Measurements from ENCODE around the gene RYR2.

RYR2 gene

DNA sequence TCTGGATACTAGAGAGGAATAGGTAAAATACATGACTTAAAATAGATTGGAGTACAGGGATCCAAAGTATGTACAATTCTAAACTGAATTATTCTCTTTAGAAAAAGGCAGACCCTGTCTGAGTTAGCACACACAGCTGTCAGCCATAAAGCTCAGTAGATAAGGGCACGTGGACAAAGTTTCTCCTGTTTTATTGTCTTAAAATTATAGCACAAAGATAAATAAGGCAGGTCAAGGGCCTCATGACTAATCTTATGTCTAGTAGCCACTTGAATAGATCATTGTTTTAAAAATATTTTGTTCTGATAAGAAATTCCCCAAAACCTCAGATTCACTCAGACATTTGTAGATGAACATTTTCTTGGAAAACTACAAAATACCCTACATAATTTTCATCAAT lies 643.6 kb downstream of the RYR2 start:
- DNase-seq (ENCODE audit: extremely low spot score): no peak
- CTCF ChIA-PET: interaction anchor here (1.2 kb wide), 1 partner anchor 13 kb away, joined by 3 read pairs; no protein-coding TSS in a partner anchor
- POLR2A ChIA-PET: no interaction called here
- TF ChIP-seq, protein P1, sequence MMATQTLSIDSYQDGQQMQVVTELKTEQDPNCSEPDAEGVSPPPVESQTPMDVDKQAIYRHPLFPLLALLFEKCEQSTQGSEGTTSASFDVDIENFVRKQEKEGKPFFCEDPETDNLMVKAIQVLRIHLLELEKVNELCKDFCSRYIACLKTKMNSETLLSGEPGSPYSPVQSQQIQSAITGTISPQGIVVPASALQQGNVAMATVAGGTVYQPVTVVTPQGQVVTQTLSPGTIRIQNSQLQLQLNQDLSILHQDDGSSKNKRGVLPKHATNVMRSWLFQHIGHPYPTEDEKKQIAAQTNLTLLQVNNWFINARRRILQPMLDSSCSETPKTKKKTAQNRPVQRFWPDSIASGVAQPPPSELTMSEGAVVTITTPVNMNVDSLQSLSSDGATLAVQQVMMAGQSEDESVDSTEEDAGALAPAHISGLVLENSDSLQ (IDR thresholded peaks at IDR 0.05): no peak
- TF ChIP-seq NFRKB (IDR thresholded peaks at IDR 0.05) (no peak), HDGF (IDR thresholded peaks at IDR 0.05; ENCODE audit: borderline replicate concordance) (no peak), SUZ12 (IDR thresholded peaks at IDR 0.05) (no peak), FOXM1 (IDR thresholded peaks at IDR 0.05; ENCODE audit: borderline replicate concordance) (no peak), FOXK2 (IDR thresholded peaks at IDR 0.05) (no peak), CTBP1 (IDR thresholded peaks at IDR 0.05; ENCODE audit: borderline replicate concordance) (no peak), ZNF384 (IDR thresholded peaks at IDR 0.05) (no peak)

DNA sequence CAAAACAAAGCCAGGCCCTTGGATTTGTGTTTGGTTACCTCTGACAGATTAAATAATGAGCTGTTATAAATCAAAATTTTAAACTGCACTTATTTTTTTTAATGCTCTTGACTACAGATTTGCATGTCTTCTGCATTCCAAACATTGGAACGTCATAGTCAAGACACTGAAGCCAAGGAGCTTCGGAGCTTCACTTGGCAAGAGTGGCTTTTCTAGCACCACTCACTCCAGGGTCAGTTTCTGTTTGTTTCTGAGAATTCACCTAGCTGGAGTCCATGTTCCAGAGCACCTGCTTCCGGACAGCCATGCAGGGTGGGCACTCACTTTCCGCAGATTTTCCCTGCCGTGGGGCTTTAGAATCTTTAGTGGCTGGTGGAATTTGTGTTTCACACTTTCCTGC lies 645.8 kb downstream of the RYR2 start:
- ChIA-PET POLR2A (no interaction called here), CTCF (interaction anchor here (0.8 to 0.9 kb wide), 2 partner anchors 49 to 177 kb away, joined by 3 read pairs; no protein-coding TSS in a partner anchor)
- TF ChIP-seq SUZ12 (IDR thresholded peaks at IDR 0.05): no peak
- DNase-seq (ENCODE audit: extremely low spot score): no peak

DNA sequence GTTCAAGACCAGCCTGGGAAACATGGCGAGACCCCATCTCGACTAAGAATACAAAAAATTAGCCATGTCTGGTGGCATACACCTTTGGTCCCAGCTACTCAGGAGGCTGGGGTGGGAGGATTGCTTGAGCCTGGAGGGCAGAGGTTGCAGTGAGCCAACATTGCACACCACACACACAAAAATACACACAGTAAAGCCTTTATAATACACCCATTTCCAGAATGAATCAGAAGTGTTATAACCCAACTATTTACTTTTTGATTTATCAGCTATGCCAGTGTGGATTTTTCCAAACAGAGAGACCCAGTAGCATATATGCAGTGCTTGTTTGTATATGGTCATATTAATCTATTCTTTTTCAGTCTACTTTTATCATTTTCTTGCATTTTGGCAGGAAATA lies 648.7 kb downstream of the RYR2 start:
- ChIA-PET POLR2A (no interaction called here), CTCF (no interaction called here)
- DNase-seq (ENCODE audit: extremely low spot score): no peak
- TF ChIP-seq FOXM1 (IDR thresholded peaks at IDR 0.05; ENCODE audit: borderline replicate concordance) (no peak), HDGF (IDR thresholded peaks at IDR 0.05; ENCODE audit: borderline replicate concordance) (no peak), FOXA1 (IDR thresholded peaks at IDR 0.05) (no peak), ELF4 (IDR thresholded peaks at IDR 0.05) (no peak), ZNF384 (IDR thresholded peaks at IDR 0.05) (no peak), FOXK2 (IDR thresholded peaks at IDR 0.05) (no peak), L3MBTL2 (conservative IDR thresholded peaks at IDR 0.05) (no peak), BHLHE40 (IDR thresholded peaks at IDR 0.05; ENCODE audit: borderline replicate concordance) (no peak), SP1 (IDR thresholded peaks at IDR 0.05) (no peak), TARDBP (IDR thresholded peaks at IDR 0.05) (no peak), NFRKB (IDR thresholded peaks at IDR 0.05) (no peak)

DNA sequence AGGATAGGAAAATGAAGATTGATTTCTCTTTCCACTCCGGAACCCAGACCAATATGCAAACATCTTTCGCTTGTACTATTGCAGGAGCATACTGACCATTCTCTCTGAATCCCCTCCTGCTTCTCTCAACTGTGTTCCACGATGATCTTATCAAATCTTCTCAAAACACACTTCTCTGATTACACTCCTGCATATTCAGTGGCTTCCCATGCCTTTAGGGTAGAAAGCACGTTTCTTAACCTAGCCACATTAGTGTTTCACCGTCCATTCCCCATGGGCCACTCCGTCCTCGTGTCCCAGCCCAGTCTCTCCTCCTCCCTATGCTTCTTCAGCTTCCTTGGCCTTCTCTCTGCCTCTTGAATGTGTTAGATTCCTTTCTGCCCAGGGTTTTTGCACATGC lies 650.3 kb downstream of the RYR2 start:
- POLR2A ChIA-PET: no interaction called here
- DNase-seq (ENCODE audit: extremely low spot score): no peak
- CTCF ChIA-PET: no interaction called here
- no peak for TF ChIP-seq BHLHE40 (IDR thresholded peaks at IDR 0.05; ENCODE audit: borderline replicate concordance)
- TF ChIP-seq CTBP1 (IDR thresholded peaks at IDR 0.05; ENCODE audit: borderline replicate concordance): no peak
- no peak for TF ChIP-seq ELF4 (IDR thresholded peaks at IDR 0.05)
- no peak for TF ChIP-seq ARNT (IDR thresholded peaks at IDR 0.05)
- no peak for TF ChIP-seq FOXK2 (IDR thresholded peaks at IDR 0.05)

DNA sequence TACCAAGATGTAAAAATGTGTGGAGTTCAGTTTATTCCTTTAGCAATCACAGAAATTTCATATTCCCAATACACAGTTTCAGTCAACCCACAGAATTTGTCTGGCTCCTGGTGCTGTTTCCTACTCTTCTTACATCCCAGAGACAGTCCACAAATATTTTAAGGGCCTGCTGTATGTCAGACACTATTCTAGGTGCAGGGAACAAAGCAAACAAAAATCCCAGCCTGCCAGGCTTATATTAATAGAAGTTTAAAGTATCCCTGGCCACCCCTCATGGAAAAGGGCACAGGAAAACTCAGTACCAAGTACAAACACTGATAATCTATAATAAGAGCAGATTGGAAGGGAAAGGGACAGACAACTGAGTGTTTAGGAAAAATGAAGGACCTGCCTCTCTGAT lies 653.9 kb downstream of the RYR2 start:
- ChIA-PET POLR2A (no interaction called here), CTCF (no interaction called here)
- DNase-seq (ENCODE audit: extremely low spot score): no peak

DNA sequence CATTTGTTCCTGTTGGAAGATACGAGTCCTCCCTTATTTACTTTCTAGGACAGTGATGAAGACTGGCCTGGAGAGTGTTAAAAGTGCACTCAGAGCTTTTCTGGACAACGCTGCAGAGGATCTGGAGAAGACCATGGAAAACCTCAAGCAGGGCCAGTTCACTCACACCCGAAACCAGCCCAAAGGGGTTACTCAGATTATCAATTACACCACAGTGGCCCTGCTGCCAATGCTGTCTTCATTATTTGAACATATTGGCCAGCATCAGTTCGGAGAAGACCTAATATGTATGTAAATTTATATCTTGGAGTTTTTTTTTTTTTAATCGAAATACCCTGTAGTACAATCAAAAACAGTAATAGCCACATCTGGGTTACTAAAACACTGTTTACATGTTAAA lies 658.2 kb downstream of the RYR2 start:
- POLR2A ChIA-PET: no interaction called here
- no peak for DNase-seq (ENCODE audit: extremely low spot score)
- TF ChIP-seq FOXM1 (IDR thresholded peaks at IDR 0.05; ENCODE audit: borderline replicate concordance) (no peak), FOXA1 (IDR thresholded peaks at IDR 0.05) (no peak)
- TF ChIP-seq, protein P1 (IDR thresholded peaks at IDR 0.05): no peak
- CTCF ChIA-PET: no interaction called here

More for the DNA sequence above, 653.9 kb downstream of the RYR2 start:
- TF ChIP-seq ARNT (IDR thresholded peaks at IDR 0.05) (no peak), FOXK2 (IDR thresholded peaks at IDR 0.05) (no peak), LEF1 (IDR thresholded peaks at IDR 0.05; ENCODE audit: borderline replicate concordance) (no peak)

DNA sequence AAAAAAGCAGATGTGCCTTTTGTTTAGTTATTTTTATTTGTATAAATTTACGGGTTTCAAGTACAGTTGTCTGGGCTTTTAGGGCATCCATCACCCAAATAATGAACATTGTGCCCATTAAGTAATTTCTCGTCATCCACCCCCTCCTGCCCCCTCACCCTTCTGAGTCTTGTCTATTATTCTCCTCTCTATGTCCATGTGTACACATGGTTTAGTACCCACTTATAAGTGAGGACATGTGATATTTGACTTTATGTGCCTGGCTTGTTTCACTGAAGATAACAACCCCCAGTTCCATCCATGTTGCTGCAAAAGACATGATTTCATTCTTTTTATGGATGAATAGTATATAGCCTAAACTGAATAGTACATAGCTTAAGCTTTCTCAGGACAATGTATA lies 659.5 kb downstream of the RYR2 start:
- CTCF ChIA-PET: no interaction called here
- POLR2A ChIA-PET: no interaction called here
- TF ChIP-seq SUZ12 (IDR thresholded peaks at IDR 0.05) (no peak), ARNT (IDR thresholded peaks at IDR 0.05) (no peak), LEF1 (IDR thresholded peaks at IDR 0.05; ENCODE audit: borderline replicate concordance) (no peak), L3MBTL2 (conservative IDR thresholded peaks at IDR 0.05) (no peak), ZNF384 (IDR thresholded peaks at IDR 0.05) (no peak), FOXA1 (IDR thresholded peaks at IDR 0.05) (no peak), TARDBP (IDR thresholded peaks at IDR 0.05) (no peak), ELF4 (IDR thresholded peaks at IDR 0.05) (no peak), FOXK2 (IDR thresholded peaks at IDR 0.05) (no peak), SP1 (IDR thresholded peaks at IDR 0.05) (no peak), HDGF (IDR thresholded peaks at IDR 0.05; ENCODE audit: borderline replicate concordance) (no peak), NFRKB (IDR thresholded peaks at IDR 0.05) (no peak), FOXM1 (IDR thresholded peaks at IDR 0.05; ENCODE audit: borderline replicate concordance) (no peak), BHLHE40 (IDR thresholded peaks at IDR 0.05; ENCODE audit: borderline replicate concordance) (no peak), CTBP1 (IDR thresholded peaks at IDR 0.05; ENCODE audit: borderline replicate concordance) (no peak)
- TF ChIP-seq, protein P1 (IDR thresholded peaks at IDR 0.05): no peak
- DNase-seq (ENCODE audit: extremely low spot score): no peak

DNA sequence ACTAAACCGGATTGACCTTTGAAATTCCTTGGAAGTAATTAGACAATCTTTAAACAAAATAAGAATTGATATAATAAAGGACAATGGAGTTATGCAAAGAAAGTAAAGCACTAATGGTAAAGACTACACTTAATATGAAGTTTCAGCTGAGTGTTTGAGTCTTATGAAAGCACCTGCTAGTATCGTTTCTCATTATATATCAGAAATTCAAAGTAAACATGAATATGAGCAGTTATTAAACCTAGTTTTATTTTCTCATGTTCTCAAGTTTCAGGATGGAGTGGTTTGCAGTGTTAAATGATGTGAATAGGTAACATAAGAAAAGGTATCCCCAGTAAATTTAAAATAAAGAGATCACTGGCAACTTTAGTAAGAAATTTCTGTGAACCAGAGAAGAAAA lies 660.2 kb downstream of the RYR2 start:
- ChIA-PET CTCF (no interaction called here), POLR2A (no interaction called here)

More for the DNA sequence above, 660.2 kb downstream of the RYR2 start:
- no peak for DNase-seq (ENCODE audit: extremely low spot score)
- TF ChIP-seq BHLHE40 (IDR thresholded peaks at IDR 0.05; ENCODE audit: borderline replicate concordance) (no peak), TARDBP (IDR thresholded peaks at IDR 0.05) (no peak), FOXK2 (IDR thresholded peaks at IDR 0.05) (no peak), NFRKB (IDR thresholded peaks at IDR 0.05) (no peak), ELF4 (IDR thresholded peaks at IDR 0.05) (no peak), LEF1 (IDR thresholded peaks at IDR 0.05; ENCODE audit: borderline replicate concordance) (no peak), SUZ12 (IDR thresholded peaks at IDR 0.05) (no peak), FOXA1 (IDR thresholded peaks at IDR 0.05) (no peak), L3MBTL2 (conservative IDR thresholded peaks at IDR 0.05) (no peak), FOXM1 (IDR thresholded peaks at IDR 0.05; ENCODE audit: borderline replicate concordance) (no peak), CTBP1 (IDR thresholded peaks at IDR 0.05; ENCODE audit: borderline replicate concordance) (no peak), ZNF384 (IDR thresholded peaks at IDR 0.05) (no peak), HDGF (IDR thresholded peaks at IDR 0.05; ENCODE audit: borderline replicate concordance) (no peak), ARNT (IDR thresholded peaks at IDR 0.05) (no peak), SP1 (IDR thresholded peaks at IDR 0.05) (no peak)
- TF ChIP-seq, protein P1 (IDR thresholded peaks at IDR 0.05): no peak

Measured in HEK293T (cell line).